ENCODE measurements around the gene PRR23E. TPM values are rescaled to one million over a fixed set of nuclear protein-coding genes. Genes with fewer than 3 reads are reported as not detected.

The PRR23E gene
- total RNA-seq, 1 donor from 2014 or later, result not detected

- TF ChIP-seq CTCF (IDR thresholded peaks at IDR 0.05; ENCODE audit: insufficient read depth, low read depth, low read length) (no peak), EZH2 (IDR thresholded peaks at IDR 0.05; ENCODE audit: insufficient read depth, low read length) (no peak)
- no peaks in the 10 kb centered on the region for H3K36me3 ChIP-seq (ENCODE audit: insufficient read depth, low read length)
- no peak overlapping the region for H3K4me2 ChIP-seq (ENCODE audit: low read length)
- no peak overlapping the region for H2AFZ ChIP-seq (ENCODE audit: low read depth, low read length)
- DNase-seq (ENCODE audit: low read depth) (no peak), FAIRE-seq (no peak)
- Mint-ChIP-seq H3K4me1 (ENCODE audit: low read depth, unreplicated experiment) (no peaks in the 10 kb centered on the region), H3K9me3 (ENCODE audit: unreplicated experiment) (no peaks in the 10 kb centered on the region), H3K36me3 (ENCODE audit: low read depth, unreplicated experiment) (no peaks in the 10 kb centered on the region), H3K27me3 (ENCODE audit: low read depth, unreplicated experiment) (peaks cover 21% of the 10 kb centered on the region), H3K27ac (ENCODE audit: unreplicated experiment) (no peak overlapping the region), H3K4me3 (ENCODE audit: unreplicated experiment) (no peak overlapping the region)
- no peak overlapping the region for H3K27ac ChIP-seq (ENCODE audit: low read depth, low read length)
- no peaks in the 10 kb centered on the region for H4K20me1 ChIP-seq (ENCODE audit: insufficient read depth, low read length)
- no peaks in the 10 kb centered on the region for H3K4me1 ChIP-seq (ENCODE audit: insufficient read depth, low read length)
- no peaks in the 10 kb centered on the region for H3K27me3 ChIP-seq (ENCODE audit: insufficient read depth, low read length)
- no peaks in the 10 kb centered on the region for H3K9me3 ChIP-seq (ENCODE audit: insufficient read depth, low read depth, low read length)
- H3K9ac ChIP-seq (ENCODE audit: low read length), result no peak overlapping the region
- H3K79me2 ChIP-seq (ENCODE audit: insufficient read depth, low read length), result no peaks in the 10 kb centered on the region
- no peak overlapping the region for H3K4me3 ChIP-seq (ENCODE audit: insufficient read depth, low read depth, low read length)
Observed at GRCh38 chr3:127211118-127212060, 18.5 kb downstream of the PRR23E start.

GRCh38 chr3:127212231-127212630, 19.3 kb downstream of the PRR23E start:
- Histone ChIP-seq H2AFZ (ENCODE audit: low read depth, low read length) (no peak overlapping the region), H3K9ac (ENCODE audit: low read length) (no peak overlapping the region), H3K27me3 (ENCODE audit: insufficient read depth, low read length) (no peaks in the 10 kb centered on the region), H3K79me2 (ENCODE audit: insufficient read depth, low read length) (no peaks in the 10 kb centered on the region), H4K20me1 (ENCODE audit: insufficient read depth, low read length) (no peaks in the 10 kb centered on the region), H3K27ac (ENCODE audit: low read depth, low read length) (no peak overlapping the region), H3K4me3 (ENCODE audit: insufficient read depth, low read depth, low read length) (no peak overlapping the region), H3K4me2 (ENCODE audit: low read length) (no peak overlapping the region), H3K4me1 (ENCODE audit: insufficient read depth, low read length) (no peaks in the 10 kb centered on the region), H3K36me3 (ENCODE audit: insufficient read depth, low read length) (no peaks in the 10 kb centered on the region), H3K9me3 (ENCODE audit: insufficient read depth, low read depth, low read length) (no peaks in the 10 kb centered on the region)
- FAIRE-seq, result no peak
- Mint-ChIP-seq H3K36me3 (ENCODE audit: low read depth, unreplicated experiment) (no peaks in the 10 kb centered on the region), H3K27ac (ENCODE audit: unreplicated experiment) (no peak overlapping the region), H3K4me1 (ENCODE audit: low read depth, unreplicated experiment) (no peaks in the 10 kb centered on the region), H3K4me3 (ENCODE audit: unreplicated experiment) (no peak overlapping the region), H3K9me3 (ENCODE audit: unreplicated experiment) (no peaks in the 10 kb centered on the region), H3K27me3 (ENCODE audit: low read depth, unreplicated experiment) (peaks cover 19% of the 10 kb centered on the region)
- no peak for TF ChIP-seq CTCF (IDR thresholded peaks at IDR 0.05; ENCODE audit: insufficient read depth, low read depth, low read length)
- no peak for TF ChIP-seq EZH2 (IDR thresholded peaks at IDR 0.05; ENCODE audit: insufficient read depth, low read length)
- DNase-seq (ENCODE audit: low read depth), result no peak

- Histone ChIP-seq H3K4me1 (ENCODE audit: insufficient read depth, low read length) (no peaks in the 10 kb centered on the region), H2AFZ (ENCODE audit: low read depth, low read length) (no peak overlapping the region), H3K27ac (ENCODE audit: low read depth, low read length) (no peak overlapping the region), H3K4me2 (ENCODE audit: low read length) (no peak overlapping the region), H3K79me2 (ENCODE audit: insufficient read depth, low read length) (no peaks in the 10 kb centered on the region), H3K9me3 (ENCODE audit: insufficient read depth, low read depth, low read length) (no peaks in the 10 kb centered on the region), H3K36me3 (ENCODE audit: insufficient read depth, low read length) (no peaks in the 10 kb centered on the region), H3K4me3 (ENCODE audit: insufficient read depth, low read depth, low read length) (no peak overlapping the region), H4K20me1 (ENCODE audit: insufficient read depth, low read length) (no peaks in the 10 kb centered on the region), H3K9ac (ENCODE audit: low read length) (no peak overlapping the region), H3K27me3 (ENCODE audit: insufficient read depth, low read length) (no peaks in the 10 kb centered on the region)
- no peak for FAIRE-seq
- TF ChIP-seq EZH2 (IDR thresholded peaks at IDR 0.05; ENCODE audit: insufficient read depth, low read length), result no peak
- TF ChIP-seq CTCF (IDR thresholded peaks at IDR 0.05; ENCODE audit: insufficient read depth, low read depth, low read length), result no peak
- Mint-ChIP-seq H3K36me3 (ENCODE audit: low read depth, unreplicated experiment) (no peaks in the 10 kb centered on the region), H3K4me3 (ENCODE audit: unreplicated experiment) (no peak overlapping the region), H3K4me1 (ENCODE audit: low read depth, unreplicated experiment) (no peaks in the 10 kb centered on the region), H3K27ac (ENCODE audit: unreplicated experiment) (no peak overlapping the region), H3K9me3 (ENCODE audit: unreplicated experiment) (no peaks in the 10 kb centered on the region), H3K27me3 (ENCODE audit: low read depth, unreplicated experiment) (peaks cover 19% of the 10 kb centered on the region)
- DNase-seq (ENCODE audit: low read depth), result no peak
Observed at GRCh38 chr3:127212711-127213110, 19.8 kb downstream of the PRR23E start.

Measured in astrocyte (in vitro differentiated cells and primary cell).